Measurements from ENCODE around the gene FAM110D.

FAM110D gene

DNA sequence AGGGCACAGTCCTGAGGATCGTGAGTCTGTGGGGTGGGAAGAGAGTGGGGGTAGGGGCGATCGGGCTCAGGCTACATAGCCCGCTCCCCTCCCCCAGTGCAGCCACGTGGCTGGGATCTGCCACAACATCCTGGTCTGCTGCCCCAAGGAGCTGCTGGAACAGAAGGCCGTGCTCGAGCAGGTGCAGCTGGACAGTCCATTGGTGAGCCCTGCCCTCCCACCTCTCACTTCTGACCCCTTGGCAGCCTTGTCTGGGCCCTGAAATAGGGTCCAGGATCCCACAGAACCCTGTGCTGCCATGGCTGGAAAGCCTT lies 23.5 kb downstream of the FAM110D start:
- TF ChIP-seq, protein P1, sequence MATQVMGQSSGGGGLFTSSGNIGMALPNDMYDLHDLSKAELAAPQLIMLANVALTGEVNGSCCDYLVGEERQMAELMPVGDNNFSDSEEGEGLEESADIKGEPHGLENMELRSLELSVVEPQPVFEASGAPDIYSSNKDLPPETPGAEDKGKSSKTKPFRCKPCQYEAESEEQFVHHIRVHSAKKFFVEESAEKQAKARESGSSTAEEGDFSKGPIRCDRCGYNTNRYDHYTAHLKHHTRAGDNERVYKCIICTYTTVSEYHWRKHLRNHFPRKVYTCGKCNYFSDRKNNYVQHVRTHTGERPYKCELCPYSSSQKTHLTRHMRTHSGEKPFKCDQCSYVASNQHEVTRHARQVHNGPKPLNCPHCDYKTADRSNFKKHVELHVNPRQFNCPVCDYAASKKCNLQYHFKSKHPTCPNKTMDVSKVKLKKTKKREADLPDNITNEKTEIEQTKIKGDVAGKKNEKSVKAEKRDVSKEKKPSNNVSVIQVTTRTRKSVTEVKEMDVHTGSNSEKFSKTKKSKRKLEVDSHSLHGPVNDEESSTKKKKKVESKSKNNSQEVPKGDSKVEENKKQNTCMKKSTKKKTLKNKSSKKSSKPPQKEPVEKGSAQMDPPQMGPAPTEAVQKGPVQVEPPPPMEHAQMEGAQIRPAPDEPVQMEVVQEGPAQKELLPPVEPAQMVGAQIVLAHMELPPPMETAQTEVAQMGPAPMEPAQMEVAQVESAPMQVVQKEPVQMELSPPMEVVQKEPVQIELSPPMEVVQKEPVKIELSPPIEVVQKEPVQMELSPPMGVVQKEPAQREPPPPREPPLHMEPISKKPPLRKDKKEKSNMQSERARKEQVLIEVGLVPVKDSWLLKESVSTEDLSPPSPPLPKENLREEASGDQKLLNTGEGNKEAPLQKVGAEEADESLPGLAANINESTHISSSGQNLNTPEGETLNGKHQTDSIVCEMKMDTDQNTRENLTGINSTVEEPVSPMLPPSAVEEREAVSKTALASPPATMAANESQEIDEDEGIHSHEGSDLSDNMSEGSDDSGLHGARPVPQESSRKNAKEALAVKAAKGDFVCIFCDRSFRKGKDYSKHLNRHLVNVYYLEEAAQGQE (IDR thresholded peaks at IDR 0.05; ENCODE audit: insufficient read depth in 1 of 2, low read depth in 2 of 2, low read length in 2 of 2) = no peak
- TF ChIP-seq POLR2AphosphoS5 (IDR thresholded peaks at IDR 0.05; ENCODE audit: low read depth, low read length) (no peak), TAF1 (IDR thresholded peaks at IDR 0.05; ENCODE audit: borderline replicate concordance, insufficient read depth, low read length) (no peak), FOXP2 (optimal IDR thresholded peaks at IDR 0.05; ENCODE audit: borderline replicate concordance, extremely low read depth, extremely low read length, insufficient read depth) (no peak), SIN3A (IDR thresholded peaks at IDR 0.05; ENCODE audit: borderline replicate concordance, insufficient read depth, low read length) (no peak)

DNA sequence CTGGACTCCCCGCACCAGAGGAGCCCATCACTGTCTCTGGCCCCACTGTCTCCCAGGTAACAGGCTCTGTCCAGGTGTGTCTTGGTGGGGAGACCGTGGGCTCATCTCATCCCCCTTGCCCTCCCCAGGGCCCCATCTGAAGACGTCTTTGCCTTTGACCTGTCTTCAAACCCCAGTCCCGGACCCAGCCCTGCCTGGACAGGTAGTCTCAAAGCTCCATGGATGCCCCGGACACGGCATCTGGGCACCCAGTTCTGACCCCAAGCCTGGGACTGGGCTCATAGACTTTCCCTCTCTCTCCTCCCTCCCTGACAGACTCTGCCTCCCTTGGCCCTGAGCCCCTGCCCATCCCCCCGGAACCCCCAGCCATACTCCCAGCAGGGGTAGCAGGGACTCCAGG lies 25.2 kb downstream of the FAM110D start:
- TF ChIP-seq, protein P1 (IDR thresholded peaks at IDR 0.05; ENCODE audit: insufficient read depth in 1 of 2, low read depth in 2 of 2, low read length in 2 of 2) = no peak
- TF ChIP-seq POLR2AphosphoS5 (IDR thresholded peaks at IDR 0.05; ENCODE audit: low read depth, low read length) (no peak), TAF1 (IDR thresholded peaks at IDR 0.05; ENCODE audit: borderline replicate concordance, insufficient read depth, low read length) (no peak), SIN3A (IDR thresholded peaks at IDR 0.05; ENCODE audit: borderline replicate concordance, insufficient read depth, low read length) (no peak), FOXP2 (optimal IDR thresholded peaks at IDR 0.05; ENCODE audit: borderline replicate concordance, extremely low read depth, extremely low read length, insufficient read depth) (no peak)

GRCh38 chr1:26184883-26185282 lies 26.0 kb downstream of the FAM110D start:
- TF ChIP-seq FOXP2 (optimal IDR thresholded peaks at IDR 0.05; ENCODE audit: borderline replicate concordance, extremely low read depth, extremely low read length, insufficient read depth) = no peak
- no peak for TF ChIP-seq TAF1 (IDR thresholded peaks at IDR 0.05; ENCODE audit: borderline replicate concordance, insufficient read depth, low read length)
- TF ChIP-seq SIN3A (IDR thresholded peaks at IDR 0.05; ENCODE audit: borderline replicate concordance, insufficient read depth, low read length) = no peak
- TF ChIP-seq POLR2AphosphoS5 (IDR thresholded peaks at IDR 0.05; ENCODE audit: low read depth, low read length) = no peak
- TF ChIP-seq, protein P1 (IDR thresholded peaks at IDR 0.05; ENCODE audit: insufficient read depth in 1 of 2, low read depth in 2 of 2, low read length in 2 of 2) = no peak

DNA sequence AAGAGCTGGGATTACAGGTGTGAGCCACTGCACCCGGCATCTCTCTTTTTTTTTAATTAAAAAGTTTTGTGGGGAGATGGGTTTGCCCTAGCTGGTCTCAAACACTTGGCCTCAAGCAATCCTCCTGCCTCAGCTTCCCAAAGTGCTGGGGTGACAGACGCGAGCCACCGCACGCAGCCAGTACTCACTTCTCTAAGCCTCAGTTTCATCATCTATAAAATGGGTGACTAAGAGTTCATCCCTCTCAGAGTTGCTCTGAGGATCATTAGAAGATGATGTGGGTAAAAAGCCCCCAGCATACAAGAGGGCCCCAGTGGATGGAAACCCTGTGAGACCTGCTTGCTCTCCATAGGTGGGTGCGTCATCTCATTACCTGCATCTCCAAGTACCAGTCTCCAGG lies 29.0 kb downstream of the FAM110D start:
- no peak for TF ChIP-seq SIN3A (IDR thresholded peaks at IDR 0.05; ENCODE audit: borderline replicate concordance, insufficient read depth, low read length)
- no peak for TF ChIP-seq FOXP2 (optimal IDR thresholded peaks at IDR 0.05; ENCODE audit: borderline replicate concordance, extremely low read depth, extremely low read length, insufficient read depth)
- TF ChIP-seq TAF1 (IDR thresholded peaks at IDR 0.05; ENCODE audit: borderline replicate concordance, insufficient read depth, low read length) = no peak
- TF ChIP-seq, protein P1 (IDR thresholded peaks at IDR 0.05; ENCODE audit: insufficient read depth in 1 of 2, low read depth in 2 of 2, low read length in 2 of 2) = no peak
- TF ChIP-seq POLR2AphosphoS5 (IDR thresholded peaks at IDR 0.05; ENCODE audit: low read depth, low read length) = no peak

DNA sequence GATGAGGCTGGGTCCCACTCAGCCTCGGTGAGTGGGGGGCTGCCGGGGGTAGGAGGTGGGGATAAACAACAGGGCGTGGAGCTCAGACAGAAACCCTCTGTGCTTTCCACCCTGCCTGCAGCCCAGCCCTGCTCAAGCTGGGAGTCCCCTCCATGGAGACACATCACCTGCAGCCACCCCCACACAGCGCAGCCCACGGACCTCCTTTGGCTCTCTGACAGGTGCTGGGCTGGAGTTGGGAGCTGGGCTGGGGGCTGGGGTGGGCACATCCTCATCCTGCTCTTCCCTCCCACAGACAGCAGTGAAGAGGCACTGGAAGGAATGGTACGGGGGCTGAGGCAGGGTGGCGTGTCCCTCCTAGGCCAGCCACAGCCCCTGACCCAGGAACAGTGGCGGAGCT lies 29.6 kb downstream of the FAM110D start:
- no peak for TF ChIP-seq POLR2AphosphoS5 (IDR thresholded peaks at IDR 0.05; ENCODE audit: low read depth, low read length)
- TF ChIP-seq, protein P1 (IDR thresholded peaks at IDR 0.05; ENCODE audit: insufficient read depth in 1 of 2, low read depth in 2 of 2, low read length in 2 of 2) = no peak
- no peak for TF ChIP-seq TAF1 (IDR thresholded peaks at IDR 0.05; ENCODE audit: borderline replicate concordance, insufficient read depth, low read length)
- TF ChIP-seq SIN3A (IDR thresholded peaks at IDR 0.05; ENCODE audit: borderline replicate concordance, insufficient read depth, low read length) = no peak
- TF ChIP-seq FOXP2 (optimal IDR thresholded peaks at IDR 0.05; ENCODE audit: borderline replicate concordance, extremely low read depth, extremely low read length, insufficient read depth) = no peak
